ENCODE data around the gene NPEPL1. TPM values are rescaled to one million over a fixed set of nuclear protein-coding genes. Genes with fewer than 3 reads are reported as not detected.

NPEPL1 gene
- total and polyA plus RNA-seq, 2 of the 8 experiments (the other 6 are each of a cell fraction or from before 2014, with no cell fraction given) = 12.4 to 26.8 TPM

DNA sequence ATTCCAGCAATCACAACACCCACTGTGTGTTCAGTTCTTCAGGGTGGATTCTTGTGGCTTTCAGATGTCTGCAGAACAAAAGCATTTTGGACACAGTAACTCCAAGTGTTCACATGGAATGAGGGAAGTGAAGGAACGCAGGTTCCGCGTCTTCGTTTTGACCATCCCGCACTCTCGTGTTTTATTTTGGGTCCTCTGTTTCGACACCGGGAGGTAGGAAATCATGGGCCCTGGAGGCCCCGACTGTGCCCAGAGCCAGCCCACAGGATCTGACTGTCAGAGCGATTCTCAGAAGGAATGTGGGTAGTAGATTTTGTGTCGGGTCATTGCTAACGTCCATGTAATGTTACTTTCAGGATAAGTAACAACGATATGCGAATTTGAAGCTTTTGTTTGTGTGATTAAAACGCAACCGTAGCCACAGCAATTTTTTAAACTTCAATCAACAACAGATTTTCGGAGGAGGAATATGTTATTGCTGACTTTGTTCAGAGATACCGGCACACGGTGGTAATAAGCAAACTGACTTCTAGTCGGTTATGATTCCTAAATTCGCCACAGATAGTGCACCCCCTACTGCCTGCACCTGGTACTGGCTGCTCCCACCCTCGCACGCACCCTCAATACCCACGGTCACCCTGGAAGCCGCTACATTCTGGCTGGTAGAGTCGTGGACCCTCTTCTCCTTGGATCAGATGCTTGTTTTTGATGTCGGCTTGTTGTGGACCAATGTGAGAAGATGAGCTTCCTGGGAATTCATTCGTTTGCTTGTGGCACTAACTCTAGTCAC lies 10.5 kb downstream of the NPEPL1 start:
- CTCF ChIA-PET (ENCODE audit: partially characterized antibody) = interaction anchor here (0.7 to 2.6 kb wide), 22 partner anchors 9 to 222 kb away, joined by 3 to 11 read pairs (median 4); partner anchors contain the start of gene STX16
- no peak for FAIRE-seq
- peak in 1 of 2 experiments; percentile 47 for DNase-seq (ENCODE audit: low read depth in 1 of 2, low spot score in 2 of 2)

More for the DNA sequence above, 10.5 kb downstream of the NPEPL1 start:
- Histone ChIP-seq H2AK5ac (ENCODE audit: low read depth, low read length) (no peak overlapping the region), H2BK12ac (ENCODE audit: low read depth, low read length) (no peak overlapping the region), H3K14ac (ENCODE audit: insufficient read length) (no peak overlapping the region), H3K9me3 (ENCODE audit: insufficient read depth in 2 of 2, low read depth in 1 of 2, low read length in 1 of 2) (peaks cover 0 to 3% of the 10 kb centered on the region in 2 experiments; a peak in 1 of 4 replicates), H4K20me1 (replicated peaks in 1 of 2; ENCODE audit: control insufficient read depth in 1 of 2, insufficient read depth in 2 of 2, low read length in 2 of 2) (no peaks in the 10 kb centered on the region), H3K27me3 (replicated peaks in 1 of 4; ENCODE audit: control insufficient read depth in 3 of 4, extremely low read depth in 1 of 4, insufficient read depth in 3 of 4, low read length in 3 of 4) (no peaks in the 10 kb centered on the region), H3K56ac (replicated peaks; ENCODE audit: insufficient read length, low read depth, low read length) (no peak overlapping the region), H4K91ac (replicated peaks; ENCODE audit: insufficient read length, low read length) (no peak overlapping the region), H3K23ac (ENCODE audit: insufficient read length) (no peak overlapping the region), H3K4ac (replicated peaks; ENCODE audit: insufficient read length, low read depth, low read length) (no peak overlapping the region), H3K4me3 (ENCODE audit: extremely low read depth in 1 of 4, insufficient read depth in 2 of 4, low read depth in 3 of 4, low read length in 4 of 4) (no peak overlapping the region), H4K5ac (ENCODE audit: insufficient read length, low read depth, low read length) (no peak overlapping the region), H3K36me3 (ENCODE audit: control insufficient read depth in 2 of 4, insufficient read depth in 4 of 4, low read length in 3 of 4) (peaks cover 11 to 44% (median 21%) of the 10 kb centered on the region in 4 experiments), H2BK5ac (ENCODE audit: low read depth, low read length) (no peak overlapping the region), H2BK120ac (replicated peaks; ENCODE audit: low read depth, low read length) (no peak overlapping the region), H3K4me2 (ENCODE audit: insufficient read depth in 1 of 2, low read depth in 2 of 2, low read length in 2 of 2) (no peak overlapping the region), H3K79me1 (ENCODE audit: low read depth, low read length) (no peaks in the 10 kb centered on the region), H3K27ac (ENCODE audit: low read depth, low read length) (no peak overlapping the region), H2AFZ (ENCODE audit: low read length) (no peak overlapping the region), H3K9ac (replicated peaks in 1 of 4; ENCODE audit: extremely low read depth in 1 of 4, low read depth in 3 of 4, low read length in 3 of 4) (no peak overlapping the region), H2BK15ac (ENCODE audit: low read length) (no peak overlapping the region), H3K23me2 (ENCODE audit: low read depth, low read length) (no peaks in the 10 kb centered on the region), H4K8ac (ENCODE audit: extremely low read depth, insufficient read depth, low read length) (peak overlapping the region; percentile 0; the same call in 1 of the 2 replicates), H3K79me2 (ENCODE audit: control insufficient read depth in 1 of 2, insufficient read depth in 2 of 2, low read length in 2 of 2) (no peaks in the 10 kb centered on the region), H2BK20ac (ENCODE audit: low read length) (no peak overlapping the region), H3K4me1 (replicated peaks in 1 of 4; ENCODE audit: control insufficient read depth in 3 of 4, insufficient read depth in 4 of 4, low read length in 3 of 4) (peaks cover 0 to 4% (median 1%) of the 10 kb centered on the region in 4 experiments; a peak in 1 of 7 replicates), H3K18ac (ENCODE audit: extremely low read depth, low read length) (no peak overlapping the region)
- 91% methylated on average over 28 of the region's 28 CpGs; no CpG with 5 or more reads in 1 of the 2 experiments for WGBS, 2 experiments (ENCODE audit: extremely low coverage in 1 of 2, insufficient coverage in 1 of 2, insufficient read length in 1 of 2, insufficient replicate concordance in 2 of 2, low coverage in 1 of 2, low lambda C conversion rate in 2 of 2, missing lambda C conversion rate in 1 of 2)
- TF ChIP-seq, protein P1, sequence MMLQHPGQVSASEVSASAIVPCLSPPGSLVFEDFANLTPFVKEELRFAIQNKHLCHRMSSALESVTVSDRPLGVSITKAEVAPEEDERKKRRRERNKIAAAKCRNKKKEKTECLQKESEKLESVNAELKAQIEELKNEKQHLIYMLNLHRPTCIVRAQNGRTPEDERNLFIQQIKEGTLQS (IDR thresholded peaks at IDR 0.05; ENCODE audit: insufficient read depth, low read depth, low read length) = no peak
- TF ChIP-seq, protein P2, sequence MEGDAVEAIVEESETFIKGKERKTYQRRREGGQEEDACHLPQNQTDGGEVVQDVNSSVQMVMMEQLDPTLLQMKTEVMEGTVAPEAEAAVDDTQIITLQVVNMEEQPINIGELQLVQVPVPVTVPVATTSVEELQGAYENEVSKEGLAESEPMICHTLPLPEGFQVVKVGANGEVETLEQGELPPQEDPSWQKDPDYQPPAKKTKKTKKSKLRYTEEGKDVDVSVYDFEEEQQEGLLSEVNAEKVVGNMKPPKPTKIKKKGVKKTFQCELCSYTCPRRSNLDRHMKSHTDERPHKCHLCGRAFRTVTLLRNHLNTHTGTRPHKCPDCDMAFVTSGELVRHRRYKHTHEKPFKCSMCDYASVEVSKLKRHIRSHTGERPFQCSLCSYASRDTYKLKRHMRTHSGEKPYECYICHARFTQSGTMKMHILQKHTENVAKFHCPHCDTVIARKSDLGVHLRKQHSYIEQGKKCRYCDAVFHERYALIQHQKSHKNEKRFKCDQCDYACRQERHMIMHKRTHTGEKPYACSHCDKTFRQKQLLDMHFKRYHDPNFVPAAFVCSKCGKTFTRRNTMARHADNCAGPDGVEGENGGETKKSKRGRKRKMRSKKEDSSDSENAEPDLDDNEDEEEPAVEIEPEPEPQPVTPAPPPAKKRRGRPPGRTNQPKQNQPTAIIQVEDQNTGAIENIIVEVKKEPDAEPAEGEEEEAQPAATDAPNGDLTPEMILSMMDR (IDR thresholded peaks at IDR 0.05; ENCODE audit: control extremely low read depth in 1 of 3, insufficient read depth in 1 of 3, low read depth in 1 of 3, low read length in 3 of 3) = peak; percentile 29 to 69 (median 53); a peak in 3 of 4 replicates
- TF ChIP-seq RAD21 (IDR thresholded peaks at IDR 0.05 in 1 of 2, conservative IDR thresholded peaks at IDR 0.05 in 1 of 2; ENCODE audit: low read depth in 2 of 2, low read length in 2 of 2) (peak; percentile 22 to 42; a peak in 2 of 4 replicates), CTBP2 (IDR thresholded peaks at IDR 0.05; ENCODE audit: borderline replicate concordance, insufficient read depth, insufficient read length, low read length) (no peak)
- POLR2A ChIA-PET (ENCODE audit: partially characterized antibody) = interaction anchor here (0.8 to 16.8 kb wide), 7 partner anchors 7 to 53 kb away, joined by 3 to 188 read pairs (median 5); partner anchors contain the start of genes NPEPL1 and STX16

Measured in H1 (cell line).